ENCODE measurements around the gene DCAF17.

GRCh38 chr2:171505374-171505773 lies 71.3 kb downstream of the DCAF17 start:
- TF ChIP-seq CTCF (IDR thresholded peaks at IDR 0.05): no peak
- TF ChIP-seq POLR2A (IDR thresholded peaks at IDR 0.05): no peak

Measured in body of pancreas (tissue), 4 donors.